Amygdala (tissue), 56 donors: ENCODE measurements around the gene FAM98B.

Experiments
- DNase-seq, 56 donors: peaks; one replicate each; lab custom pipeline; 2025; lab: John Stamatoyannopoulos, UW

The FAM98B gene

GRCh38 chr15:38460543-38460942 lies 6.6 kb downstream of the FAM98B start:
- DNase-seq, result no peak

- no peak for DNase-seq
Observed at GRCh38 chr15:38461066-38461833, 7.3 kb downstream of the FAM98B start.

- no peak for DNase-seq
Observed at GRCh38 chr15:38463893-38464292, 10.0 kb downstream of the FAM98B start.

- no peak for DNase-seq
Observed at GRCh38 chr15:38464675-38465074, 10.7 kb downstream of the FAM98B start.

GRCh38 chr15:38470816-38471215 lies 16.9 kb downstream of the FAM98B start:
- DNase-seq, result no peak

GRCh38 chr15:38471974-38472373 lies 18.0 kb downstream of the FAM98B start:
- no peak for DNase-seq

GRCh38 chr15:38474155-38474757 lies 20.3 kb downstream of the FAM98B start:
- peak in 22 of 56 donors; percentile 1 to 65 (median 18) for DNase-seq

- no peak for DNase-seq
Observed at GRCh38 chr15:38475361-38475760, 21.4 kb downstream of the FAM98B start.

GRCh38 chr15:38476120-38476519 lies 22.2 kb downstream of the FAM98B start:
- DNase-seq, result no peak

- no peak for DNase-seq
Observed at GRCh38 chr15:38477637-38478036, 23.7 kb downstream of the FAM98B start.

GRCh38 chr15:38479266-38479665 lies 25.3 kb downstream of the FAM98B start:
- no peak for DNase-seq

GRCh38 chr15:38479756-38480155 lies 25.8 kb downstream of the FAM98B start:
- no peak for DNase-seq

- DNase-seq, result no peak
Observed at GRCh38 chr15:38481113-38481512, 27.2 kb downstream of the FAM98B start.

GRCh38 chr15:38481761-38482160 lies 27.8 kb downstream of the FAM98B start:
- no peak for DNase-seq

- DNase-seq, result no peak
Observed at GRCh38 chr15:38482572-38482971, 28.6 kb downstream of the FAM98B start.

GRCh38 chr15:38486936-38487335 lies 33.0 kb downstream of the FAM98B start:
- no peak for DNase-seq

GRCh38 chr15:38487378-38487777 lies 33.5 kb downstream of the FAM98B start:
- DNase-seq, result no peak

- no peak for DNase-seq
Observed at GRCh38 chr15:38490242-38490922, 36.5 kb downstream of the FAM98B start.

- no peak for DNase-seq
Observed at GRCh38 chr15:38496151-38496550, 42.2 kb downstream of the FAM98B start.

- DNase-seq, result no peak
Observed at GRCh38 chr15:38499651-38500050, 45.7 kb downstream of the FAM98B start.

GRCh38 chr15:38503496-38503895 lies 49.6 kb downstream of the FAM98B start:
- no peak for DNase-seq
